Measurements from ENCODE around the gene HSPBP1. TPM values are rescaled to one million over a fixed set of nuclear protein-coding genes. Genes with fewer than 3 reads are reported as not detected.

HSPBP1 gene
- total RNA-seq, 1 donor from 2014 or later: 67.3 TPM

GRCh38 chr19:55300886-55301458 lies 21.1 kb upstream of the HSPBP1 start:
- no peak for DNase-seq (ENCODE audit: low read depth)
- no peak for TF ChIP-seq CTCF (conservative IDR thresholded peaks at IDR 0.05; ENCODE audit: low read depth, low read length)
- H3K4me3 ChIP-seq (ENCODE audit: low read depth, low read length): no peak overlapping the region

- TF ChIP-seq CTCF (conservative IDR thresholded peaks at IDR 0.05; ENCODE audit: low read depth, low read length): no peak
- DNase-seq (ENCODE audit: low read depth): no peak
- no peak overlapping the region for H3K4me3 ChIP-seq (ENCODE audit: low read depth, low read length)
Observed at GRCh38 chr19:55299991-55300390, 20.1 kb upstream of the HSPBP1 start.

- H3K4me3 ChIP-seq (ENCODE audit: low read depth, low read length): no peak overlapping the region
- TF ChIP-seq CTCF (conservative IDR thresholded peaks at IDR 0.05; ENCODE audit: low read depth, low read length): no peak
- no peak for DNase-seq (ENCODE audit: low read depth)
Observed at GRCh38 chr19:55297267-55297666, 17.4 kb upstream of the HSPBP1 start.

- H3K4me3 ChIP-seq (ENCODE audit: low read depth, low read length): no peak overlapping the region
Observed at GRCh38 chr19:55289117-55289796, 9.3 kb upstream of the HSPBP1 start.

GRCh38 chr19:55287361-55288079 lies 7.6 kb upstream of the HSPBP1 start:
- no peak for DNase-seq (ENCODE audit: low read depth)
- no peak for TF ChIP-seq CTCF (conservative IDR thresholded peaks at IDR 0.05; ENCODE audit: low read depth, low read length)

More at GRCh38 chr19:55289117-55289796, 9.3 kb upstream of the HSPBP1 start:
- DNase-seq (ENCODE audit: low read depth): no peak
- no peak for TF ChIP-seq CTCF (conservative IDR thresholded peaks at IDR 0.05; ENCODE audit: low read depth, low read length)

GRCh38 chr19:55285229-55285890 lies 5.5 kb upstream of the HSPBP1 start:
- TF ChIP-seq CTCF (conservative IDR thresholded peaks at IDR 0.05; ENCODE audit: low read depth, low read length): no peak
- DNase-seq (ENCODE audit: low read depth): no peak
- no peak overlapping the region for H3K4me3 ChIP-seq (ENCODE audit: low read depth, low read length)

More at GRCh38 chr19:55287361-55288079, 7.6 kb upstream of the HSPBP1 start:
- no peak overlapping the region for H3K4me3 ChIP-seq (ENCODE audit: low read depth, low read length)
